Ishikawa (cell line): ENCODE data around the gene MALT1.

ENCODE experiments used
- CEBPB ChIP-seq: IDR thresholded peaks from 2 replicates; pipeline ENCODE4 v1.6.1; 2012
- CREB1 ChIP-seq: IDR thresholded peaks from 2 replicates; pipeline ENCODE4 v1.6.1; 2012; ENCODE audit warnings: low read depth
- EGR1 ChIP-seq: IDR thresholded peaks from 2 replicates; pipeline ENCODE4 v1.6.1; 2012
- EP300 ChIP-seq: IDR thresholded peaks from 2 replicates; pipeline ENCODE4 v1.6.1; 2012; ENCODE audit warnings: borderline replicate concordance
- FOXM1 ChIP-seq: IDR thresholded peaks from 2 replicates; pipeline ENCODE4 v1.6.1; 2012; ENCODE audit warnings: low read depth, borderline replicate concordance
- NFIC ChIP-seq: IDR thresholded peaks from 2 replicates; pipeline ENCODE4 v1.6.1; 2012
- RAD21 ChIP-seq: IDR thresholded peaks from 2 replicates; pipeline ENCODE4 v1.6.1; 2012; ENCODE audit warnings: low read depth
- TAF1 ChIP-seq: IDR thresholded peaks from 2 replicates; pipeline ENCODE4 v1.6.1; 2012; ENCODE audit warnings: low read depth, mild to moderate bottlenecking
- TCF12 ChIP-seq: IDR thresholded peaks from 2 replicates; pipeline ENCODE4 v1.6.1; 2012; ENCODE audit warnings: low read depth
- TEAD4 ChIP-seq: IDR thresholded peaks from 2 replicates; pipeline ENCODE4 v1.6.1; 2012
- YY1 ChIP-seq: IDR thresholded peaks from 2 replicates; pipeline ENCODE4 v1.6.1; 2012; ENCODE audit warnings: low read depth
- ZBTB7A ChIP-seq: IDR thresholded peaks from 2 replicates; pipeline ENCODE4 v1.6.1; 2012; ENCODE audit warnings: low read depth
- TF ChIP-seq, protein P1 (sequence below): IDR thresholded peaks from 2 replicates; pipeline ENCODE4 v1.6.1; 2012
- TF ChIP-seq, protein P2 (sequence below): IDR thresholded peaks from 2 replicates; pipeline ENCODE4 v1.6.1; 2012
- TF ChIP-seq, protein P3 (sequence below): IDR thresholded peaks from 2 replicates; pipeline ENCODE4 v1.6.1; 2012; ENCODE audit warnings: low read depth, mild to moderate bottlenecking

MALT1 gene

DNA sequence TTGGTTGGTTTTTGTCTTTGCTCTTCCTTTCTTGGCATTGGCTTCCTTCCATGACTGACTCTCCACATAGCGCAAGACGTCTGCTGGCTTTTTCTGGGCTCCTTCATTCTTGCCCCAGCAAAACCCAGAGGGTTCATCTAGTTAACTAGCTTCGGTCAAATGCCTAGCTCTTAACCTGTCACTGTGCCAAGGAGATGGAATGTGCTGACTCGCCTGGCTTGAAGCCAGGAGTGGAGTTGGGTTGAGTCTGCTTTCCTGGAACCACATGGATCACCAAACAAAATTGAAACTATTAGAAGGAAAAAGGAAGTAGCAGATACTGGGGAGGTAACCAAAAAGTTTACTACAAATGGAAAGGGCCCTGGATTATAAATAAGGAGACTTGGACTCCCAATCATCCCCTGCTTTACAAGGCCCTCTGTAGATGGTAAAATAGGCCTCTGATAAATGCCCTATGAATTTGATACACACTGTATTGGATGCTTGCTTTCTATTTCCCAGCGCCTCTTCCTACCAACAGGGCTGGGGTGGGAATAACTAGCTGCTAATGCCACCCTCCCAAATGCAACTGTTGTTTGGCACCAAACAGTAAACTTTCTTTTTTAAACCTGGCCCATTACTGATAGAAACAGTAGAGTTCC, 11.3 kb downstream of the MALT1 start:
- TF ChIP-seq, protein P1, sequence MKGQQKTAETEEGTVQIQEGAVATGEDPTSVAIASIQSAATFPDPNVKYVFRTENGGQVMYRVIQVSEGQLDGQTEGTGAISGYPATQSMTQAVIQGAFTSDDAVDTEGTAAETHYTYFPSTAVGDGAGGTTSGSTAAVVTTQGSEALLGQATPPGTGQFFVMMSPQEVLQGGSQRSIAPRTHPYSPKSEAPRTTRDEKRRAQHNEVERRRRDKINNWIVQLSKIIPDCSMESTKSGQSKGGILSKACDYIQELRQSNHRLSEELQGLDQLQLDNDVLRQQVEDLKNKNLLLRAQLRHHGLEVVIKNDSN = no peak
- TF ChIP-seq NFIC = peak; percentile 98
- TF ChIP-seq TEAD4 = peak; percentile 85
- no peak for TF ChIP-seq YY1
- no peak for TF ChIP-seq EGR1
- no peak for TF ChIP-seq CEBPB
- TF ChIP-seq TAF1 = no peak
- TF ChIP-seq, protein P2, sequence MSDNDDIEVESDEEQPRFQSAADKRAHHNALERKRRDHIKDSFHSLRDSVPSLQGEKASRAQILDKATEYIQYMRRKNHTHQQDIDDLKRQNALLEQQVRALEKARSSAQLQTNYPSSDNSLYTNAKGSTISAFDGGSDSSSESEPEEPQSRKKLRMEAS = no peak
- TF ChIP-seq TCF12 = 0 out of 2 replicates have a peak, but pooled peaks have one; percentile 36
- TF ChIP-seq ZBTB7A = no peak
- no peak for TF ChIP-seq CREB1

DNA sequence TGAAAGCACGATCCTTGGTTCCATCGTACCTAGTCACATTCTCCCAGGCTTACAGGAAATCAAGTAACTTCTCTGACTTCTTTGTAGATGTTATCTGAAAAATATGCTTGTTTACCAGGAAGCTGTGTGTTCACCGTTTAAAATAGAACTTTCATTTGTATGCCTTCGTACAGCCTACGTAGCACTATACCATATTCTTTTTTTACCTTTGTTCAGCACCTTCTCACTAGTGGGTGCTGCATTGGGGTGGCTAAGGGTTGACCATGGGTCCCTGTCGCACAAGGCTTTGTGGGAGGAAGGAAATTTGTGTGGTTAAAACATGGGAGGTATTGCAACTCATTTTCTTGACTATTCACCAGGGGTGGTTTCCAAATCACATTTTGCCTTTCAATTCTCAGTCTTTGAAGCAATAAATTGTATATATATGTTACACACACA, 16.6 kb downstream of the MALT1 start:
- TF ChIP-seq ZBTB7A (no peak), EP300 (no peak), CREB1 (no peak), EGR1 (no peak), YY1 (no peak), TAF1 (no peak), TEAD4 (no peak), TCF12 (no peak), NFIC (no peak), FOXM1 (no peak), RAD21 (no peak)
- TF ChIP-seq, protein P3, sequence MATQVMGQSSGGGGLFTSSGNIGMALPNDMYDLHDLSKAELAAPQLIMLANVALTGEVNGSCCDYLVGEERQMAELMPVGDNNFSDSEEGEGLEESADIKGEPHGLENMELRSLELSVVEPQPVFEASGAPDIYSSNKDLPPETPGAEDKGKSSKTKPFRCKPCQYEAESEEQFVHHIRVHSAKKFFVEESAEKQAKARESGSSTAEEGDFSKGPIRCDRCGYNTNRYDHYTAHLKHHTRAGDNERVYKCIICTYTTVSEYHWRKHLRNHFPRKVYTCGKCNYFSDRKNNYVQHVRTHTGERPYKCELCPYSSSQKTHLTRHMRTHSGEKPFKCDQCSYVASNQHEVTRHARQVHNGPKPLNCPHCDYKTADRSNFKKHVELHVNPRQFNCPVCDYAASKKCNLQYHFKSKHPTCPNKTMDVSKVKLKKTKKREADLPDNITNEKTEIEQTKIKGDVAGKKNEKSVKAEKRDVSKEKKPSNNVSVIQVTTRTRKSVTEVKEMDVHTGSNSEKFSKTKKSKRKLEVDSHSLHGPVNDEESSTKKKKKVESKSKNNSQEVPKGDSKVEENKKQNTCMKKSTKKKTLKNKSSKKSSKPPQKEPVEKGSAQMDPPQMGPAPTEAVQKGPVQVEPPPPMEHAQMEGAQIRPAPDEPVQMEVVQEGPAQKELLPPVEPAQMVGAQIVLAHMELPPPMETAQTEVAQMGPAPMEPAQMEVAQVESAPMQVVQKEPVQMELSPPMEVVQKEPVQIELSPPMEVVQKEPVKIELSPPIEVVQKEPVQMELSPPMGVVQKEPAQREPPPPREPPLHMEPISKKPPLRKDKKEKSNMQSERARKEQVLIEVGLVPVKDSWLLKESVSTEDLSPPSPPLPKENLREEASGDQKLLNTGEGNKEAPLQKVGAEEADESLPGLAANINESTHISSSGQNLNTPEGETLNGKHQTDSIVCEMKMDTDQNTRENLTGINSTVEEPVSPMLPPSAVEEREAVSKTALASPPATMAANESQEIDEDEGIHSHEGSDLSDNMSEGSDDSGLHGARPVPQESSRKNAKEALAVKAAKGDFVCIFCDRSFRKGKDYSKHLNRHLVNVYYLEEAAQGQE = no peak
- TF ChIP-seq, protein P2 = no peak
- TF ChIP-seq, protein P1 = no peak

DNA sequence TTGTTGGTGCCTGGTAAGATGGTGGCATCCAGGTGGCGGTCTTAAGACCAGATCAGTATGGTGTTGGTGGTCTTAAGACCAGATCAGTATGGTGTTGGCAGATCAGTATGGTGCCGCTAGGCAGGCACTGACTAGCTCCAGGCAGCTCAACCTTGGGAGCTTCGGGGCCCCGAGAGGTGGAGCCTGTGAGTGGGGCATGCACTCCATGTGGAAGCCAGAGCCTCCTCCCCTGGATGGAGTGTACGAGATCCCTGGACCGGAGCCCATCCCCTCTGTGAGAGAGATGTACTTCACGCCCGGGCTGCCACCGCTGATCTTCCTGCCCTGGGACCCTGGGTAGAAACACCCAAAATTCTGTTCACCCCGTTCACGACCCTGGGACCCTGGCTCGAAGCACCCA, 19.0 kb downstream of the MALT1 start:
- no peak for TF ChIP-seq EGR1

DNA sequence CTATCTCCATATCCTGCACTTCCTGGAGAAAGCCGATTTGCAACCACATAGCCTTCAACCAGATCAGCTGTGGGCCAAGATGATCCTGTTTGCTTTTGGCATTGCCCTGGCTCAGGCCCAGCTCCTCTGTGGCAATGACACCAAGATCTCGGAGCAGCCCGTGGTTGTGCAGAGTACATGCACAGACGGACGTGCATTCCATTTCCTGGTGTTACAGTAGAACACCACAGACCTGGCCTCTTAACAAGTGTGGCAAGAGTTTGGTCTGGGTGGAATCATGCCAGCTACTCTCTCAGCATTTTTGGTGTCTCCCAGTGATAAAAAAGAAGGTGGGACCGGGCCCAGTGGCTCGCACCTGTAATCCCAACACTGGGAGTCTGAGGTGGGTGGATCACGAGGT, 20.0 kb downstream of the MALT1 start:
- TF ChIP-seq NFIC (peak; percentile 40), EP300 (no peak), RAD21 (no peak), TCF12 (0 out of 2 replicates have a peak, but pooled peaks have one; percentile 24), CEBPB (peak; percentile 43; the same call in 1 of the 2 replicates), CREB1 (no peak), YY1 (0 out of 2 replicates have a peak, but pooled peaks have one; percentile 14)
- TF ChIP-seq, protein P3 = no peak

DNA sequence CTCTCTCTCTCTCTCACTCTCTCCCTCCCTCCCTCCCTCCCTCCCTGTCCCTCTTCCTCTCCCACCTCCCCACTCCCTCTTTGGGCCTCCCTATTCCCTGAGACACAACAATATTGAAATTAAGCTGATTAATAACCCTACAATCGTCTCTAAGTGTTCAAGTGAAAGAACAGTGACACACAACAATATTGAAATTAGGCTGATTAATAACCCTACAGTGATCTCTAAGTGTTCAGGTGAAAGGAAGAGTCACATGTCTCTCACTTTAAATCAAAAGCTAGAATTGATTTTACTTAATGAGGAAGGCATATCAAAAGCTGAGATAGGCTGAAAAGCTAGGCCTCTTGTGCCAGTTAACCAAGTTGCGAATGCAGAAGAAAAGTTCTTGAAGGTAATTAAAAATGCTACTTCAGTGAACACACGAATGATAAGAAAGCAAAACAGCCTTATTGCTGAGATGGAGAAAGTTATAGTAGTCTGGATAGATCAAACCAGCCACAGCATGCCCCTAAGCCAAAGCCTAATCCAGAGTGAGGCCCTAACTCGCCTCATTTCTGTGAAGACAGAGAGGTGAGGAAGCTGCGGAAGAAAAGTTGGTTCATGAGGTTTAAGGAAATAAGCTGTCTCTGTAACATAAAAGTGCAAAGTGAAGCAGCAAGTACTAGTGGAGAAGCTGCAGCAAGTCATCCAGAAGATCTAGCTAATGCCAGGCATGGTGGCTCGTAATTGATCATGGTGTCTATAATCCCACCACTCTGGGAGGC, 21.3 kb downstream of the MALT1 start:
- TF ChIP-seq RAD21 (no peak), CEBPB (no peak), EGR1 (no peak), NFIC (no peak), EP300 (no peak), CREB1 (no peak), TAF1 (no peak), FOXM1 (no peak), ZBTB7A (no peak)
- TF ChIP-seq, protein P2 = no peak

DNA sequence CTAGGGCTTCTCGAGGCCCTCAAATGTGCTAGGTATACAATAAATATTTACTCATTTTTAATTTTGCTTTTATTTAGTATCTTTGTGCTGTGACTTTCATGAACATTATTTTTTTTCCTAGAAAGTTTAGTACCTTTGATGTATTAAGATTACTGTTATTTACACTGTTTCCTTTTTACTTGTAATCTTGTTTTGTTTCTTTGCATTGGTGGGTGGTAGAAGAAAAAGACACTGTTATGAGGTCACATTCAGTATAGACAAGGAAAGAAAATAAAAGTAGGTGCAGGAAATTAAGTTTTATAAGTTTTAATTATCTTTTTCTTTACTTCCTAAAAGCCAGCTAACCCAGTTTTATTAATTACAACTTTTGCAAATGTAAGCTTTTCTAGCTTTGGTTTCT, 23.0 kb downstream of the MALT1 start:
- TF ChIP-seq, protein P1 = no peak
- TF ChIP-seq TCF12 (no peak), TAF1 (no peak), EP300 (no peak), CREB1 (no peak), NFIC (no peak)
- TF ChIP-seq, protein P2 = no peak
